ENCODE measurements around the gene DYNC2I2.

GRCh38 chr9:128595471-128595870 lies 61.2 kb downstream of the DYNC2I2 start:
- TF ChIP-seq CTCF (IDR thresholded peaks at IDR 0.05 in 2 of 3, conservative IDR thresholded peaks at IDR 0.05 in 1 of 3; ENCODE audit: control insufficient read depth in 2 of 3, extremely low read depth in 1 of 3, insufficient read depth in 1 of 3, low read depth in 3 of 3, low read length in 3 of 3), result no peak
- no peak for TF ChIP-seq POLR2AphosphoS5 (IDR thresholded peaks at IDR 0.05; ENCODE audit: low read length)
- TF ChIP-seq BRCA1 (IDR thresholded peaks at IDR 0.05; ENCODE audit: low read depth, low read length), result no peak
- TF ChIP-seq RCOR1 (conservative IDR thresholded peaks at IDR 0.05; ENCODE audit: low read depth, low read length), result no peak
- no peak for TF ChIP-seq POLR2A (IDR thresholded peaks at IDR 0.05; ENCODE audit: low read depth, low read length)
- TF ChIP-seq FOS (IDR thresholded peaks at IDR 0.05; ENCODE audit: borderline replicate concordance, extremely low read depth, insufficient read length), result no peak
- no peak for TF ChIP-seq NR2C1 (IDR thresholded peaks at IDR 0.05)
- no peak for TF ChIP-seq ZNF274 (IDR thresholded peaks at IDR 0.05; ENCODE audit: insufficient read depth, insufficient read length)
- no peak for TF ChIP-seq CHD1 (IDR thresholded peaks at IDR 0.05; ENCODE audit: low read depth, low read length)
- TF ChIP-seq BMI1 (IDR thresholded peaks at IDR 0.05; ENCODE audit: borderline replicate concordance), result no peak

Data from GM12878 (cell line).